GM19193 (cell line): ENCODE measurements around the gene APOA4.
A peak's percentile ranks its signal among the peaks of the same experiment; 100 is the strongest.

ENCODE experiments used
- POLR2A ChIP-seq: IDR thresholded peaks from 4 replicates; pipeline ENCODE4 v1.6.1; 2011; ENCODE audit not compliant: insufficient read depth, insufficient read length; ENCODE audit errors: extremely low read depth

APOA4 gene

DNA sequence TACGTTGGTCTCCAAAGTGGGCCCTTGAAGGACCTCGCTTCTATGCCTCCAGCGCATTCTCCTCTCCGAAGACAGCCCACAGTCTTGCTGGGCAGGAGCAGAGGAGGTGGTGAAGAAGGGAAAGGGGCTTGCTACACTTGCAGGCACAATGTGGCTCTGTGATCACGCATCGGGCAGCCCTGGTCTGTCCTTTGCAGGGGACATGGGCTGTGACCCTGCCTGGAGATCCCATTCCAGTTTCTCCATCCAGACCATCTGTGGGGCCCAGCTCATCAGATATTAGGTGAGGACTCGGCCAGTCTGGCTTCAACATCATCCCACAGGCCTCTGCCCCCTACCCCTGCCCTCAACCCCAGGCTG is 13.5 kb upstream of the APOA4 start:
- TF ChIP-seq POLR2A, result no peak

DNA sequence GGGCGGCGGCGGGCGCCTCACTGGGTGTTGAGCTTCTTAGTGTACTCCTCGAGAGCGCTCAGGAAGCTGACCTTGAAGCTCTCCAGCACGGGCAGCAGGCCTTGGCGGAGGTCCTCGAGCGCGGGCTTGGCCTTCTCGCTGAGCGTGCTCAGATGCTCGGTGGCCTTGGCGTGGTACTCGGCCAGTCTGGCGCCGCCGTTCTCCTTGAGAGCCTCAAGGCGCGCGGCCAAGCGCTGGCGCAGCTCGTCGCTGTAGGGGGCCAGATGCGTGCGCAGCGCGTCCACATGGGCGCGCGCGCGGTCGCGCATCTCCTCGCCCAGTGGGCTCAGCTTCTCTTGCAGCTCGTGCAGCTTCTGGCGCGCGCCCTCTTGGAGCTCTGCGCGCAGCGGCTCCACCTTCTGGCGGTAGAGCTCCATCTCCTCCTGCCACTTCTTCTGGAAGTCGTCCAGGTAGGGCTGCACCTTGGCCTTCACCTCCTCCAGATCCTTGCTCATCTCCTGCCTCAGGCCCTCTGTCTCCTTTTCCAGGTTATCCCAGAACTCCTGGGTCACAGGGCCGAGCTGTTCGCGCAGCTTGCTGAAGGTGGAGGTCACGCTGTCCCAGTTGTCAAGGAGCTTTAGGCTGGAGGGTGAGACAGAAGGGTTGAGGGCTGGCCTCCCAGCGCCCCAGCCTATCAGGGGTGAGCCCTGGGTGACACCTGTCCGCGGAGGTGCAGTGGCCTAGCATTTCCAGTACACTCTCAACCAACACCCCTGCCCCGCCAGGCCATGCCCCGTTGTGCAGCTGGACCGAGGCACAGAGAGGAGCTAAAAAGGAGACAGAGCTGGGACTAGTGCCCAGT is 12.9 kb upstream of the APOA4 start:
- TF ChIP-seq POLR2A, result peak; percentile 46

DNA sequence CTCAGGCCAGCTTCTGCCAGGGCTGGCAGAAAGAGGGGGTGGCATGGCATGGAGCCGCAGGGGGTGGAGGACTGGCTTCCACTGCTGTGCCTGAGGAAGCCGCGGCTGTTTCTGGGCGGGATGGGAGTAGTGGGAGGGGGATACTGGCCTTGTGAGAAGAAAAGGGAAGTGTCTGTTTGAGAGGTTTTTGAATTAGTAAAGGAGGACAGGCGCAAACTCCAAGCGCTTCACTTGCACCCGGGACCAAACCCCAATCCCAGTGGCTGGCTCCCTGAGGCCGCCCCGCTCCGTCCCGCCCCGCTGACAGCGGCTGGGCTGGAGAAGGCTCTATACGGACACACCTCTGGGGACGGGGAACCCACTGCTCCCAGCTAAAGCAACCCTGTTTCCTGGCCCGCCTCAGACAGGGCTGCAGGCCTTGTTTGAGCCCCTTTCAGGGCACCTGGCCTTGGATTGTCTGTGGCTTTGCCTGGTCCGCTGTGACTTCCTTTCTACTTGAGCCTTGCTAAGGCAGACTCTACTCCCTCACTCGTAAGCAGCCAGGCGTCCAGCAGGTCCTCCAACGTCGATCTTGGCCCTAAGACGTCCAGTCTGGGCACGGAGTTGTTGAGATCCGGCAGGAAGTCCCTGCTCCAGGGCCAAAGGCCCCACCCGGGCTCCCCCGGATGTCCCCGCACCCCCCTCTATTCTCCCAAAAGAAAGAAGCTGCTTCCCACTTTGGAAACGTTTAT is 12.1 kb upstream of the APOA4 start:
- no peak for TF ChIP-seq POLR2A

DNA sequence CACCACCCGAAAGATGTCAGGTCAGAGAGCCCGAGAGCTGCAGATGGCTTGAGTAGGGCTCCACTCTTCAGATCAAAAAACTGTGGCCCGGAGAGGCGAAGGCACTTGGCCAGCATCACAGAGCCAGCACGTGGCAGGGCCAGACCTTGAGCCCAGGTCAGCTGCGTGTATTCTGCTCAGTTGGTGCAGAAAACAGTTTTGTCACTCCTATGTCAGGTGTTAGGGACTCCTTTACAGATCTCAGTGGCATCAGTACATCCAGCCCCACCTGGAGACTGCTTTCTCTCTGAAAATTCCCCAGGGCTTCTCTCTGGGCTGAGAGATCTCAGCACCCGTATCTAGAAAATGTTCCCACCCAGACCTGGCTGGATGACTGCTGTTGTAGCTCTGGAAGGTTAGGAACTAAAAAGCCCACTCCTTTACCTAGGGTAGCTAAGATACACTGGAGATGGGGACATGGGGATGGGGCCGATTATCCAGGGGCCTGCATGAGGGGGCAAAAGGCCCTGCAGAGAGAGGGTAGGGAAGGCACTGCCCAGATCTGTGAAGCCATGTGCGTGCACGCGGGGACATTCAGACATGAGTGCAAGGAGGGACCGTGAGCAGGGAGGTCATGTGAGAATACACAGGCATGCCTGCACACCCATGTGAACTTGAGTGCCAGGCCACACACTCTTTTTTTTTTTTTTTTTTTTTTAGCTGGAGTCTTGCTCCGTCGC is 10.9 kb upstream of the APOA4 start:
- TF ChIP-seq POLR2A, result no peak

DNA sequence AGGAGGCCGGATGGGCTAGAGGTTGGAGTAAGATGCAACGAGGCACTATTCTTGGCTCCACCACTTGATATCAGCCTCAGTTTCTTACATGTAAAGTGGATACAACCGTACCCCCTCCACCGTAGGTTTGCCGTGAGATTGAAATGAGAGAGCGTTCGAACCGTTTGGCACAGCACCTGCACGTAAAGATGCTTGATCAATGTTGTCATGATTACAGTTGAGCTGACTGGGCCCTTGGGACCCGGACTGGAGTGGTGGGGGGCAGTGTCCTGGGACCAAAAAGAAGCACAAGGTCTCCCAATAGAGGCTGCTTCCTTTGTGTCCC is 10.3 kb upstream of the APOA4 start:
- TF ChIP-seq POLR2A, result no peak

DNA sequence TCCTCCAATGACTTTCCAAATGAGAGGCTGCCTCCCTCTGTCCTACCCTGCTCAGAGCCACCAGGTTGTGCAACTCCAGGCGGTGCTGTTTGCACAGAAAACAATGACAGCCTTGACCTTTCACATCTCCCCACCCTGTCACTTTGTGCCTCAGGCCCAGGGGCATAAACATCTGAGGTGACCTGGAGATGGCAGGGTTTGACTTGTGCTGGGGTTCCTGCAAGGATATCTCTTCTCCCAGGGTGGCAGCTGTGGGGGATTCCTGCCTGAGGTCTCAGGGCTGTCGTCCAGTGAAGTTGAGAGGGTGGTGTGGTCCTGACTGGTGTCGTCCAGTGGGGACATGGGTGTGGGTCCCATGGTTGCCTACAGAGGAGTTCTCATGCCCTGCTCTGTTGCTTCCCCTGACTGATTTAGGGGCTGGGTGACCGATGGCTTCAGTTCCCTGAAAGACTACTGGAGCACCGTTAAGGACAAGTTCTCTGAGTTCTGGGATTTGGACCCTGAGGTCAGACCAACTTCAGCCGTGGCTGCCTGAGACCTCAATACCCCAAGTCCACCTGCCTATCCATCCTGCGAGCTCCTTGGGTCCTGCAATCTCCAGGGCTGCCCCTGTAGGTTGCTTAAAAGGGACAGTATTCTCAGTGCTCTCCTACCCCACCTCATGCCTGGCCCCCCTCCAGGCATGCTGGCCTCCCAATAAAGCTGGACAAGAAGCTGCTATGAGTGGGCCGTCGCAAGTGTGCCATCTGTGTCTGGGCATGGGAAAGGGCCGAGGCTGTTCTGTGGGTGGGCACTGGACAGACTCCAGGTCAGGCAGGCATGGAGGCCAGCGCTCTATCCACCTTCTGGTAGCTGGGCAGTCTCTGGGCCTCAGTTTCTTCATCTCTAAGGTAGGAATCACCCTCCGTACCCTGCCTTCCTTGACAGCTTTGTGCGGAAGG is 9.5 kb upstream of the APOA4 start:
- no peak for TF ChIP-seq POLR2A

DNA sequence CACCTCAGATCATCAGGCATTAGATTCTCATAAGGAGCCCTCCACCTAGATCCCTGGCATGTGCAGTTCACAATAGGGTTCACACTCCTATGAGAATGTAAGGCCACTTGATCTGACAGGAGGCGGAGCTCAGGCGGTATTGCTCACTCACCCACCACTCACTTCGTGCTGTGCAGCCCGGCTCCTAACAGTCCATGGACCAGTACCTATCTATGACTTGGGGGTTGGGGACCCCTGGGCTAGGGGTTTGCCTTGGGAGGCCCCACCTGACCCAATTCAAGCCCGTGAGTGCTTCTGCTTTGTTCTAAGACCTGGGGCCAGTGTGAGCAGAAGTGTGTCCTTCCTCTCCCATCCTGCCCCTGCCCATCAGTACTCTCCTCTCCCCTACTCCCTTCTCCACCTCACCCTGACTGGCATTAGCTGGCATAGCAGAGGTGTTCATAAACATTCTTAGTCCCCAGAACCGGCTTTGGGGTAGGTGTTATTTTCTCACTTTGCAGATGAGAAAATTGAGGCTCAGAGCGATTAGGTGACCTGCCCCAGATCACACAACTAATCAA is 8.8 kb upstream of the APOA4 start:
- TF ChIP-seq POLR2A, result no peak

DNA sequence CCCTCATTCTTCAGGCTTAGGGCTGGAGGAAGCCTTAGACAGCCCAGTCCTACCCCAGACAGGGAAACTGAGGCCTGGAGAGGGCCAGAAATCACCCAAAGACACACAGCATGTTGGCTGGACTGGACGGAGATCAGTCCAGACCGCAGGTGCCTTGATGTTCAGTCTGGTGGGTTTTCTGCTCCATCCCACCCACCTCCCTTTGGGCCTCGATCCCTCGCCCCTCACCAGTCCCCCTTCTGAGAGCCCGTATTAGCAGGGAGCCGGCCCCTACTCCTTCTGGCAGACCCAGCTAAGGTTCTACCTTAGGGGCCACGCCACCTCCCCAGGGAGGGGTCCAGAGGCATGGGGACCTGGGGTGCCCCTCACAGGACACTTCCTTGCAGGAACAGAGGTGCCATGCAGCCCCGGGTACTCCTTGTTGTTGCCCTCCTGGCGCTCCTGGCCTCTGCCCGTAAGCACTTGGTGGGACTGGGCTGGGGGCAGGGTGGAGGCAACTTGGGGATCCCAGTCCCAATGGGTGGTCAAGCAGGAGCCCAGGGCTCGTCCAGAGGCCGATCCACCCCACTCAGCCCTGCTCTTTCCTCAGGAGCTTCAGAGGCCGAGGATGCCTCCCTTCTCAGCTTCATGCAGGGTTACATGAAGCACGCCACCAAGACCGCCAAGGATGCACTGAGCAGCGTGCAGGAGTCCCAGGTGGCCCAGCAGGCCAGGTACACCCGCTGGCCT is 7.2 kb upstream of the APOA4 start:
- no peak for TF ChIP-seq POLR2A

DNA sequence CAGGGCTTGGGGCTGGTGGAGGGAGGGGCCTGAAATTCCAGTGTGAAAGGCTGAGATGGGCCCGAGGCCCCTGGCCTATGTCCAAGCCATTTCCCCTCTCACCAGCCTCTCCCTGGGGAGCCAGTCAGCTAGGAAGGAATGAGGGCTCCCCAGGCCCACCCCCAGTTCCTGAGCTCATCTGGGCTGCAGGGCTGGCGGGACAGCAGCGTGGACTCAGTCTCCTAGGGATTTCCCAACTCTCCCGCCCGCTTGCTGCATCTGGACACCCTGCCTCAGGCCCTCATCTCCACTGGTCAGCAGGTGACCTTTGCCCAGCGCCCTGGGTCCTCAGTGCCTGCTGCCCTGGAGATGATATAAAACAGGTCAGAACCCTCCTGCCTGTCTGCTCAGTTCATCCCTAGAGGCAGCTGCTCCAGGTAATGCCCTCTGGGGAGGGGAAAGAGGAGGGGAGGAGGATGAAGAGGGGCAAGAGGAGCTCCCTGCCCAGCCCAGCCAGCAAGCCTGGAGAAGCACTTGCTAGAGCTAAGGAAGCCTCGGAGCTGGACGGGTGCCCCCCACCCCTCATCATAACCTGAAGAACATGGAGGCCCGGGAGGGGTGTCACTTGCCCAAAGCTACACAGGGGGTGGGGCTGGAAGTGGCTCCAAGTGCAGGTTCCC is 6.5 kb upstream of the APOA4 start, which contains the start of gene APOC3:
Gene APOC3 (plus strand): TSS at position 383 of the 659 bp plus-strand sequence. CDS start 676 bp downstream, outside the sequence.
- no peak for TF ChIP-seq POLR2A

DNA sequence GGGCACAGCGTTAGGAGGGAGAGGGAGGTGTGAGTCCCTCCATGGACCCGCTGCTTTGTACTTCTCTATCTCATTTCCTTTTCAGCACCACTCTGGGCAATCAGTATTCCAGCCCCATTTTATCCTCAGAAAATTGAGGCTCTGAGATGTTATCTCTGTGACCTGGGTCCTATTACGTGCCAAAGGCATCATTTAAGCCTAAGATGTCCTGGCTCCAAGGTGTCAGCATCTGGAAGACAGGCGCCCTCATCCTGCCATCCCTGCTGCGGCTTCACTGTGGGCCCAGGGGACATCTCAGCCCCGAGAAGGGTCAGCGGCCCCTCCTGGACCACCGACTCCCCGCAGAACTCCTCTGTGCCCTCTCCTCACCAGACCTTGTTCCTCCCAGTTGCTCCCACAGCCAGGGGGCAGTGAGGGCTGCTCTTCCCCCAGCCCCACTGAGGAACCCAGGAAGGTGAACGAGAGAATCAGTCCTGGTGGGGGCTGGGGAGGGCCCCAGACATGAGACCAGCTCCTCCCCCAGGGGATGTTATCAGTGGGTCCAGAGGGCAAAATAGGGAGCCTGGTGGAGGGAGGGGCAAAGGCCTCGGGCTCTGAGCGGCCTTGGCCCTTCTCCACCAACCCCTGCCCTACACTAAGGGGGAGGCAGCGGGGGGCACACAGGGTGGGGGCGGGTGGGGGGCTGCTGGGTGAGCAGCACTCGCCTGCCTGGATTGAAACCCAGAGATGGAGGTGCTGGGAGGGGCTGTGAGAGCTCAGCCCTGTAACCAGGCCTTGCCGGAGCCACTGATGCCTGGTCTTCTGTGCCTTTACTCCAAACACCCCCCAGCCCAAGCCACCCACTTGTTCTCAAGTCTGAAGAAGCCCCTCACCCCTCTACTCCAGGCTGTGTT is 5.8 kb upstream of the APOA4 start:
- TF ChIP-seq POLR2A, result no peak

DNA sequence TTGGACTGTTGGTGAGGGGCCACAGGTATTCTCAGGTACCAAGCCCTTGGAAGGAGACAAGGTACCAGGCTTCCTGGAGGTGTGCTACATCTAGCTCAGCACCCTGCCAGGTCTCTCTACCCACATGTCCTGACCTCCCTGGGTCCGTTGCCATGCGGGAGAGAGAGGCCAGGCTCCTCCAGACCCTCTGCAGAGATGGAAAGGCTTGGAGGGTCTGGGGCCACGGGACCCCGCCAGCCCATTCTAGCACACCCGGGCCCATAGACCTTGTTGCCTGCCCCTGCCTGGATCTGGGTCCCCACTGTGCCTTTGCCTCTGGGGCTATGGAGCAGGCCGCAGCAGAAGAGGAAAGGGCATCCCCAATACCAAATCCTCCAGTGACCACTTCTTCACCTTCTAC is 4.4 kb upstream of the APOA4 start:
- TF ChIP-seq POLR2A, result no peak

DNA sequence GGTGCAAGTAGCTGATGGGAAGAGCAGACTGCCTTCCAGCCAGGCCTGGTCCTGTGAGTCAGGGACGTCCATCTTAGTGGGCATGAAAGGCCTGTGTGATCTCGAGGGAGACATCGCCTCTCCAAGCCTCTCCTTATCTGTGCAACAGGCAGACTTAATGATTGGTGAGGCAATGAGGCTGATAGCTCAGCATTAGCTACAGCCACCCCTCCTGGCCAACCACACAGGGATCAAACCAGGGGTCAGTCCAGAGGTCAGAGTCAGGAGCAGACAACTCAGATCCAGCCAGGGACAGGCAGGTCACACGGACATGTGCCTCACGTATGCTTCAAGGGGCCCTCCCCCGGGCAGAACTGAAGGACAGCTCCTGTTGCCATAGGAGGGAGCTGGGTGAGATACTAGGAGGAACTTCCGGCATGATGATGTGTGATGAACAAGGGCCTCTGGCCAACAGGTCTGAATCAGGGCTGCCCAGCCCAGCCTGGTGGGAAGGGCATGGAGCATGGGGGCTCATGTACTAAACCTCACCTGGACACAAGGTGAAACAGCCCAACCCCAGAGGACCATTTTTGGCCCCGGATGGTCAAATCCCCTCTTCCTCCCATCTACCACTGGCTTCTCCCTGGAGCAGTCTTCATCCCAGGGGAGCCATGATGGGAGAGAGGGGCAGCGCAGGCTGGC is 3.8 kb upstream of the APOA4 start:
- TF ChIP-seq POLR2A, result no peak
